ENCODE measurements around the gene WNT10A. TPM values are rescaled to one million over a fixed set of nuclear protein-coding genes. Genes with fewer than 3 reads are reported as not detected.

WNT10A gene
- polyA plus RNA-seq, 4 donors = 0.60 to 1.4 (median 1.1) TPM

GRCh38 chr2:218892693-218893348 lies 12.2 kb downstream of the WNT10A start:
- no peak for DNase-seq (ENCODE audit: low read depth in 4 of 4, low spot score in 3 of 4)

GRCh38 chr2:218893349-218894150 lies 12.9 kb downstream of the WNT10A start:
- DNase-seq (ENCODE audit: low read depth in 4 of 4, low spot score in 3 of 4) = no peak

- DNase-seq (ENCODE audit: low read depth in 4 of 4, low spot score in 3 of 4) = no peak
Measured at GRCh38 chr2:218894151-218894879, 13.7 kb downstream of the WNT10A start.

- DNase-seq (ENCODE audit: low read depth in 4 of 4, low spot score in 3 of 4) = no peak
Measured at GRCh38 chr2:218894880-218895157, 14.2 kb downstream of the WNT10A start.

GRCh38 chr2:218895326-218895725 lies 14.7 kb downstream of the WNT10A start:
- DNase-seq (ENCODE audit: low read depth in 4 of 4, low spot score in 3 of 4) = no peak

- no peak for DNase-seq (ENCODE audit: low read depth in 4 of 4, low spot score in 3 of 4)
Measured at GRCh38 chr2:218895759-218896500, 15.3 kb downstream of the WNT10A start.

- DNase-seq (ENCODE audit: low read depth in 4 of 4, low spot score in 3 of 4) = no peak
Measured at GRCh38 chr2:218896501-218897393, 16.1 kb downstream of the WNT10A start.

GRCh38 chr2:218897394-218898108 lies 16.9 kb downstream of the WNT10A start:
- no peak for DNase-seq (ENCODE audit: low read depth in 4 of 4, low spot score in 3 of 4)

GRCh38 chr2:218898109-218898878 lies 17.6 kb downstream of the WNT10A start:
- DNase-seq (ENCODE audit: low read depth in 4 of 4, low spot score in 3 of 4) = no peak

- DNase-seq (ENCODE audit: low read depth in 4 of 4, low spot score in 3 of 4) = no peak
Measured at GRCh38 chr2:218899147-218899546, 18.5 kb downstream of the WNT10A start.

GRCh38 chr2:218902427-218902826 lies 21.8 kb downstream of the WNT10A start:
- DNase-seq (ENCODE audit: low read depth in 4 of 4, low spot score in 3 of 4) = no peak

- DNase-seq (ENCODE audit: low read depth in 4 of 4, low spot score in 3 of 4) = no peak
Measured at GRCh38 chr2:218904176-218904575, 23.5 kb downstream of the WNT10A start.

GRCh38 chr2:218908721-218909619 lies 28.3 kb downstream of the WNT10A start:
- peak; percentile 77 to 85 (median 82) for DNase-seq (ENCODE audit: low read depth in 4 of 4, low spot score in 3 of 4)

- DNase-seq (ENCODE audit: low read depth in 4 of 4, low spot score in 3 of 4) = no peak
Measured at GRCh38 chr2:218910741-218911140, 30.1 kb downstream of the WNT10A start.

GRCh38 chr2:218920504-218920903 lies 39.9 kb downstream of the WNT10A start:
- DNase-seq (ENCODE audit: low read depth in 4 of 4, low spot score in 3 of 4) = no peak

GRCh38 chr2:218924757-218925156 lies 44.1 kb downstream of the WNT10A start:
- no peak for DNase-seq (ENCODE audit: low read depth in 4 of 4, low spot score in 3 of 4)

GRCh38 chr2:218925434-218925833 lies 44.8 kb downstream of the WNT10A start:
- no peak for DNase-seq (ENCODE audit: low read depth in 4 of 4, low spot score in 3 of 4)

GRCh38 chr2:218927422-218927821 lies 46.8 kb downstream of the WNT10A start:
- DNase-seq (ENCODE audit: low read depth in 4 of 4, low spot score in 3 of 4) = no peak
